ENCODE measurements around the gene EPHB1.

DNA sequence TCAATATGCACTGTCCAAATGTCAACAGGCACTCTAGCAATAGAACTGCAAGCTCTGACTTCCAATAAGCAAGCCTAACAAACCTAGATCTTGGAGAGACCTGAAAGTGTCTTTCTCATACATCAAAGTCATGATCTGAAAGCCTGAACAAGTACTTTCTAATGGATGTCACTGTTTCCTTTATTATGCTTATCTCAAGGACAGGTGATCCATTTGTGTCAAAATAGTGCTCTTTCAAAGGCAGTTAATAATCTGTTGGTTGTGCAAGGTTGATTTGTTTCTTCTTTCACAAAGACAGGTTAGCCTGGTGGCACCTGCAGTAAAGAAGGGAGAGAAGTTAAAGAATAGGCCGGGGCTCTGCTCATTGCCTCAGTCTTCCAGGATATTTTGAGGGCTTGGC lies 146.8 kb downstream of the EPHB1 start:
- no peak for TF ChIP-seq POLR2A (IDR thresholded peaks at IDR 0.05)
- TF ChIP-seq, protein P1, sequence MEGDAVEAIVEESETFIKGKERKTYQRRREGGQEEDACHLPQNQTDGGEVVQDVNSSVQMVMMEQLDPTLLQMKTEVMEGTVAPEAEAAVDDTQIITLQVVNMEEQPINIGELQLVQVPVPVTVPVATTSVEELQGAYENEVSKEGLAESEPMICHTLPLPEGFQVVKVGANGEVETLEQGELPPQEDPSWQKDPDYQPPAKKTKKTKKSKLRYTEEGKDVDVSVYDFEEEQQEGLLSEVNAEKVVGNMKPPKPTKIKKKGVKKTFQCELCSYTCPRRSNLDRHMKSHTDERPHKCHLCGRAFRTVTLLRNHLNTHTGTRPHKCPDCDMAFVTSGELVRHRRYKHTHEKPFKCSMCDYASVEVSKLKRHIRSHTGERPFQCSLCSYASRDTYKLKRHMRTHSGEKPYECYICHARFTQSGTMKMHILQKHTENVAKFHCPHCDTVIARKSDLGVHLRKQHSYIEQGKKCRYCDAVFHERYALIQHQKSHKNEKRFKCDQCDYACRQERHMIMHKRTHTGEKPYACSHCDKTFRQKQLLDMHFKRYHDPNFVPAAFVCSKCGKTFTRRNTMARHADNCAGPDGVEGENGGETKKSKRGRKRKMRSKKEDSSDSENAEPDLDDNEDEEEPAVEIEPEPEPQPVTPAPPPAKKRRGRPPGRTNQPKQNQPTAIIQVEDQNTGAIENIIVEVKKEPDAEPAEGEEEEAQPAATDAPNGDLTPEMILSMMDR (IDR thresholded peaks at IDR 0.05 in 4 of 5, conservative IDR thresholded peaks at IDR 0.05 in 1 of 5) = no peak
